T47D (cell line): ENCODE data around the gene RTN4.

Source experiments
- DNase-seq, 2 experiments: peaks; one replicate each; pipeline versions ENCODE4 v3.0.0 to v3.0.0-alpha.2; 2011 to 2012; ENCODE audit warnings: low read depth in 1 of 2, low spot score in 1 of 2
- JUND ChIP-seq: IDR thresholded peaks from 2 replicates; pipeline ENCODE4 v1.6.1; 2012; ENCODE audit warnings: low read depth
- in situ Hi-C: cut with HindIII; loops from 2 replicates; pipeline ENCODE4 v1.10.0; 2016; ENCODE audit warnings: low sequenced_read_pairs, low pct_unique_long_range_greater_than_20kb

Gene RTN4

GRCh38 chr2:55043841-55044240 lies 6.4 kb downstream of the RTN4 start:
- no peak for DNase-seq
- TF ChIP-seq JUND = no peak
- in situ Hi-C loops = no loop called here

- TF ChIP-seq JUND = no peak
- no peak for DNase-seq
- in situ Hi-C loops = no loop called here
Observed at GRCh38 chr2:55038428-55038827, 11.8 kb downstream of the RTN4 start.

GRCh38 chr2:55035716-55036115 lies 14.5 kb downstream of the RTN4 start:
- in situ Hi-C loops = no loop called here
- TF ChIP-seq JUND = no peak
- no peak for DNase-seq

- no peak for TF ChIP-seq JUND
- in situ Hi-C loops = no loop called here
- DNase-seq = no peak
Observed at GRCh38 chr2:55033921-55034320, 16.3 kb downstream of the RTN4 start.

GRCh38 chr2:55033076-55033742 lies 17.0 kb downstream of the RTN4 start:
- DNase-seq = no peak
- in situ Hi-C loops = no loop called here
- no peak for TF ChIP-seq JUND

GRCh38 chr2:55031505-55031904 lies 18.7 kb downstream of the RTN4 start:
- no peak for DNase-seq
- no peak for TF ChIP-seq JUND
- in situ Hi-C loops = no loop called here

GRCh38 chr2:55030766-55031165 lies 19.5 kb downstream of the RTN4 start:
- in situ Hi-C loops = no loop called here
- DNase-seq = no peak
- no peak for TF ChIP-seq JUND

GRCh38 chr2:55029098-55029497 lies 21.2 kb downstream of the RTN4 start:
- no peak for TF ChIP-seq JUND
- in situ Hi-C loops = no loop called here
- no peak for DNase-seq

- TF ChIP-seq JUND = no peak
- in situ Hi-C loops = no loop called here
- DNase-seq = no peak
Observed at GRCh38 chr2:55027226-55027625, 23.0 kb downstream of the RTN4 start.

- in situ Hi-C loops = no loop called here
- no peak for TF ChIP-seq JUND
- no peak for DNase-seq
Observed at GRCh38 chr2:55026202-55026601, 24.0 kb downstream of the RTN4 start.

GRCh38 chr2:55025627-55026026 lies 24.6 kb downstream of the RTN4 start:
- TF ChIP-seq JUND = no peak
- in situ Hi-C loops = no loop called here
- DNase-seq = no peak

GRCh38 chr2:55025082-55025481 lies 25.2 kb downstream of the RTN4 start:
- in situ Hi-C loops = no loop called here
- no peak for TF ChIP-seq JUND
- no peak for DNase-seq

- TF ChIP-seq JUND = no peak
- in situ Hi-C loops = no loop called here
- no peak for DNase-seq
Observed at GRCh38 chr2:55022476-55022875, 27.8 kb downstream of the RTN4 start.
